Liver (tissue), 3 donors: ENCODE results near the gene GTF2H1.

Experiments
- GABPA ChIP-seq, 2 donors: IDR thresholded peaks in 1 of 2; conservative IDR thresholded peaks in 1 of 2; 2 replicates each; pipeline ENCODE4 v1.6.1; 2016; ENCODE audit warnings: antibody characterized with exemption in 2 of 2, mild to moderate bottlenecking in 1 of 2, moderate library complexity in 1 of 2
- SP1 ChIP-seq: IDR thresholded peaks from 2 replicates; pipeline ENCODE4 v1.6.1; 2018; ENCODE audit warnings: antibody characterized with exemption, mild to moderate bottlenecking
- TF ChIP-seq, protein P1 (sequence below): fragments of 150-350 bp; IDR thresholded peaks from 2 replicates; pipeline ENCODE4 v1.5.1; 2017; ENCODE audit warnings: improper control_type of control experiment, low read depth, low read length; ENCODE audit not compliant: missing input control
- donor health status: healthy.
- donor health status: healthy.

DNA sequence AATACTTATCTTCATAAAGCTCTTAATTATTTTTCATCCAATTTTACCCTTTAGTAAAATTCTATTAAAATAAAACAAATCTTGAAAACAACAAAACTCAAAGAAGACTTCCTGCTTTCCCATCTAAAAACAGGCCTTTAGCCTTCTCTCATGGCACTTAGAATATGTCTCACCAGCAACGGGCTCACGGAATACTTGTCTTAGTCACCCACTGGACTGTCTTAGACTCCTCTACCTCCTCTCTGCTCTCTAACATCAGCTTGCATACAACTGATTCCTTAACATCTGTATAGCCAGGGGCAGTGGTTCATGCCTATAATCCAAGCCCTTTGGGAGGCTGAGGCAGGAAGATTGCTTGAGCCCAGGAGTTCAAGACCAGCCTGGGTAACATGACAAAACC lies 14.1 kb upstream of the GTF2H1 start:
- TF ChIP-seq, protein P1, sequence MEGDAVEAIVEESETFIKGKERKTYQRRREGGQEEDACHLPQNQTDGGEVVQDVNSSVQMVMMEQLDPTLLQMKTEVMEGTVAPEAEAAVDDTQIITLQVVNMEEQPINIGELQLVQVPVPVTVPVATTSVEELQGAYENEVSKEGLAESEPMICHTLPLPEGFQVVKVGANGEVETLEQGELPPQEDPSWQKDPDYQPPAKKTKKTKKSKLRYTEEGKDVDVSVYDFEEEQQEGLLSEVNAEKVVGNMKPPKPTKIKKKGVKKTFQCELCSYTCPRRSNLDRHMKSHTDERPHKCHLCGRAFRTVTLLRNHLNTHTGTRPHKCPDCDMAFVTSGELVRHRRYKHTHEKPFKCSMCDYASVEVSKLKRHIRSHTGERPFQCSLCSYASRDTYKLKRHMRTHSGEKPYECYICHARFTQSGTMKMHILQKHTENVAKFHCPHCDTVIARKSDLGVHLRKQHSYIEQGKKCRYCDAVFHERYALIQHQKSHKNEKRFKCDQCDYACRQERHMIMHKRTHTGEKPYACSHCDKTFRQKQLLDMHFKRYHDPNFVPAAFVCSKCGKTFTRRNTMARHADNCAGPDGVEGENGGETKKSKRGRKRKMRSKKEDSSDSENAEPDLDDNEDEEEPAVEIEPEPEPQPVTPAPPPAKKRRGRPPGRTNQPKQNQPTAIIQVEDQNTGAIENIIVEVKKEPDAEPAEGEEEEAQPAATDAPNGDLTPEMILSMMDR, result no peak
- TF ChIP-seq SP1, result no peak
- no peak for TF ChIP-seq GABPA (IDR thresholded peaks at IDR 0.05 in 1 of 2, conservative IDR thresholded peaks at IDR 0.05 in 1 of 2)
